Kidney (tissue), 14 donors: ENCODE results near the gene DPP6. TPM values are rescaled to one million over a fixed set of nuclear protein-coding genes. Genes with fewer than 3 reads are reported as not detected.

Experiments
- DNase-seq, 5 donors: peaks; one replicate each; pipeline ENCODE4 v3.0.0-alpha.2; 2013 to 2020
- FAIRE-seq: peaks from 2 replicates; lab custom pipeline; 2012; peaks lifted over from hg19 to GRCh38; lab: Jason Lieb, UNC
- H3K27ac ChIP-seq, 2 donors: one replicate each; pipeline ENCODE4 v1.7.0; 2013; ENCODE audit warnings: low read depth in 2 of 2, low read length in 2 of 2, inconsistent platforms in 1 of 2
- H3K27me3 ChIP-seq: one replicate; pipeline ENCODE4 v1.7.1; 2013; ENCODE audit warnings: low read length, inconsistent platforms; ENCODE audit not compliant: control insufficient read depth, insufficient read depth
- H3K36me3 ChIP-seq, 3 donors: one replicate each; pipeline versions ENCODE4 v1.7.0 to v1.7.1; 2013; ENCODE audit warnings: low read length in 3 of 3, control low read depth in 1 of 3, inconsistent platforms in 1 of 3; ENCODE audit not compliant: insufficient read depth in 3 of 3, control insufficient read depth in 2 of 3
- H3K4me1 ChIP-seq, 3 donors: one replicate each; pipeline versions ENCODE4 v1.7.0 to v1.7.1; 2013; ENCODE audit warnings: low read length in 3 of 3, inconsistent platforms in 1 of 3, low read depth in 1 of 3; ENCODE audit not compliant: control insufficient read depth in 2 of 3, insufficient read depth in 2 of 3
- H3K4me3 ChIP-seq, 3 donors: one replicate each; pipeline versions ENCODE4 v1.7.0 to v1.8.1; 2013; ENCODE audit warnings: low read length in 3 of 3, control low read depth in 1 of 3, inconsistent platforms in 1 of 3
- H3K9ac ChIP-seq, 3 donors: one replicate each; pipeline versions ENCODE4 v1.7.0 to v1.7.1; 2013; ENCODE audit warnings: low read length in 3 of 3, control low read depth in 1 of 3, inconsistent platforms in 1 of 3
- H3K9me3 ChIP-seq, 3 donors: one replicate each; pipeline versions ENCODE4 v1.7.0 to v1.7.1; 2013; ENCODE audit warnings: low read length in 3 of 3, control low read depth in 1 of 3, inconsistent platforms in 1 of 3; ENCODE audit not compliant: control insufficient read depth in 2 of 3, insufficient read depth in 1 of 3
- CTCF ChIP-seq: IDR thresholded peaks from 3 replicates; pipeline ENCODE4 v1.5.1; 2012; ENCODE audit warnings: mild to moderate bottlenecking, moderate library complexity, borderline replicate concordance; ENCODE audit not compliant: insufficient read depth; ENCODE audit errors: extremely low read depth
- intact Hi-C: fragments of 100-400 bp; cut with DNase I; formaldehyde crosslinking; loops from one replicate; pipeline ENCODE4 v1.11.1; 2022
- polyA plus RNA-seq: library from polyadenylated mRNA; stranded (reverse); fragments of 350-450 nt; fragmentation: Illumina TruSeq; extraction: RNeasy Lipid Tissue Mini Kit (QIAGEN cat#74804); gene quantifications from one replicate; pipeline ENCODE4 v1.2.3, GENCODE V29; 2014; ENCODE audit warnings: low read depth, low replicate concordance; ENCODE audit not compliant: insufficient read depth
- total RNA-seq: library from RNA; stranded (reverse); fragmentation: NEBNext Ultra II Directional; extraction: Animal tissue kit (Norgen Biotek cat#: 25700); gene quantifications from one replicate; pipeline ENCODE4 v1.2.1, GENCODE V29; 2021
- donor health status: control.
- donor health status: control.
- donor health status: control.
- donor health status: control.
- donor health status: control.
- donor health status: DM: yes; HTN: yes; CAD: no.
- donor health status: Normal renal cell carcinoma (clear cell type).

The DPP6 gene
- total and polyA plus RNA-seq, 2 donors from 2014 or later = 1.8 to 6.9 TPM

- no peak overlapping the region for H3K4me3 ChIP-seq
- no peaks in the 10 kb centered on the region for H3K27me3 ChIP-seq
- intact Hi-C loops = no loop called here
- no peak for FAIRE-seq
- no peak overlapping the region for H3K9ac ChIP-seq
- peaks cover 0 to 2% (median 0%) of the 10 kb centered on the region in 3 donors for H3K4me1 ChIP-seq
- H3K9me3 ChIP-seq = peaks cover 0 to 7% (median 0%) of the 10 kb centered on the region in 3 donors
- no peaks in the 10 kb centered on the region for H3K36me3 ChIP-seq
- no peak for TF ChIP-seq CTCF
- H3K27ac ChIP-seq = no peak overlapping the region
- DNase-seq = no peak
These were observed 579.0 kb downstream of the DPP6 start for GRCh38 chr7:154631162-154631561.

GRCh38 chr7:154633641-154634040, 581.4 kb downstream of the DPP6 start:
- Histone ChIP-seq H3K4me1 (no peaks in the 10 kb centered on the region), H3K27me3 (no peaks in the 10 kb centered on the region), H3K9ac (no peak overlapping the region), H3K4me3 (no peak overlapping the region), H3K27ac (no peak overlapping the region), H3K9me3 (peaks cover 0 to 7% (median 0%) of the 10 kb centered on the region in 3 donors), H3K36me3 (no peaks in the 10 kb centered on the region)
- TF ChIP-seq CTCF = no peak
- FAIRE-seq = no peak
- intact Hi-C loops = no loop called here
- no peak for DNase-seq

GRCh38 chr7:154638286-154638685, 586.1 kb downstream of the DPP6 start:
- TF ChIP-seq CTCF = no peak
- intact Hi-C loops = no loop called here
- Histone ChIP-seq H3K9ac (no peak overlapping the region), H3K4me3 (no peak overlapping the region), H3K27me3 (no peaks in the 10 kb centered on the region), H3K27ac (no peak overlapping the region), H3K9me3 (peaks cover 0 to 7% (median 0%) of the 10 kb centered on the region in 3 donors), H3K36me3 (no peaks in the 10 kb centered on the region), H3K4me1 (no peaks in the 10 kb centered on the region)
- FAIRE-seq (no peak), DNase-seq (no peak)
